GM10847 (cell line): Measurements from ENCODE around the gene MCF2L.

Experiments
- POLR2A ChIP-seq: IDR thresholded peaks from 2 replicates; pipeline ENCODE4 v1.6.1; 2011; ENCODE audit not compliant: insufficient read length; ENCODE audit errors: extremely low read depth

MCF2L gene

DNA sequence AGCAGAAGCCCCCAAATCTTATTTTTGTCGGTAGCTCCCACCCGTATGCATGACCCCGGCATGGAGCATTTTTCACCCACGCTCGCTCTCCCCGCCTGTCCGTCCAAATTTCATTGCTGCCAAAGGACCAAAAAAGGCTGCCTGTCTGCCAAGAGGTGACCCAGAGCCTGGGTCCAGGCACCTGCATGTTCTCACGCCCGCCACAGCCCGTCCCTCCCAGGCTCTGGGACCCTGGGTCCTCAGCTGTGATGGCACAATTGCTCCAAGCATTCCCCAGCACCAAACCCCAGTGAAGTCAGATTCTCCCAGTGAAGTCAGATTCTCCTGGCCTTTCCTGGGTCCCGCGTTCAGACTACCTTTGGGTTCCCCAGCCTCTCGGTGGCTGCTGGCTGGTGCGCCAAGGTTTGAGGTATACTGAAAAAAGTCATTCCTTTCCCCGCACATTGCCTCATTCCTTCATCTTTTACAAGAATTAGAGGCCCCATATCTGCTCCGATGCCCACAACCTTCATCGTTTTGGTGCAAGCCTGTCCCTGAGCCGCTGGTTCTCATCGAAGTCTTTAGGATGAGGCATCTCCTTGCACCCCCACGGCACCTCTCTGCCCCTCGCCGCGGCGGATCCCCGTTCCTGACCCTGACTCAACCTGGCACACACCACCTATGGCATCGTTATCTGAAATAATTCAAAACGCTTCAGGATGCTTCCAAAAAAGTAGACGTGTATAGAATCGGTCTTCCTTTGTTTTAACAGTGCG lies 77.3 kb downstream of the MCF2L start:
- TF ChIP-seq POLR2A: no peak

GRCh38 chr13:113046883-113047244 lies 77.8 kb downstream of the MCF2L start:
- no peak for TF ChIP-seq POLR2A

DNA sequence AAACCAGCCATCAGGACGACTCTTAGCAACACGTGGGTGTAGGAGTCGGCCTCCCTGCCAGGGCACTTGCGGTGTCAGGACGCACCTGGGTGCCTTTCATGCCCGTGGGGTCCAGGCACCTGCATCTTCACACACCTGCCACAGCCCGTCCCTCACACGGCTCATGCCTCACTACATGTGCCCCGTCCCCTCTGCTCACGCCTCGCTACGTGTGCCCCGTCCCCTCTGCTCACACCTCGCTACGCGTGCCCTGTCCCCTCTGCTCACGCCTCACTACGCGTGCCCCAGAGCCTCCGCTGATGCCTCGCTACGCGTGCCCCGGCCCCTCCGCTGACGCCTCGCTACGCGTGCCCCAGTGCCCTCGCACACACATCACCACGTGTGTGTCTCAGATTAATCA lies 78.6 kb downstream of the MCF2L start:
- no peak for TF ChIP-seq POLR2A

DNA sequence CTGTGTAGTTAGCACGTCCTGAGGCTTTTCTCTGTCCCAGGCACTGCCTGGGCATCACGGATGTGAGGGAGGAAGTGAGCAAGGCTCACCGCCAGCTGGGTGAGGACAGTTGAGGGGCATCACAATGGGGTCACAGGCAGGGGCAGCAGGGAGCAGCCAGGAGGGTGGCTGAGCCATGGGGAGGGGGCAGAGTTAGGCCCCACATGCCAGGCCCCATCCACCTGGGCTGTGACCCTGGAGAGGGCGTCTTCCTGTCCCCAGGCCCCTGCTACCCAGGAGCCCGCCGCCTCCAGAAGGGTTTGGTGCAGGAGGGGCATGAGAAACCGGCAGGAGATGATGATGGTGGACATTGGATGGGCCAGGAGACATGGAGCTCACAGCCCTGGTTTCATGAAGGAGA lies 79.8 kb downstream of the MCF2L start:
- no peak for TF ChIP-seq POLR2A

- no peak for TF ChIP-seq POLR2A
Observed at GRCh38 chr13:113049521-113049941, 80.5 kb downstream of the MCF2L start.

DNA sequence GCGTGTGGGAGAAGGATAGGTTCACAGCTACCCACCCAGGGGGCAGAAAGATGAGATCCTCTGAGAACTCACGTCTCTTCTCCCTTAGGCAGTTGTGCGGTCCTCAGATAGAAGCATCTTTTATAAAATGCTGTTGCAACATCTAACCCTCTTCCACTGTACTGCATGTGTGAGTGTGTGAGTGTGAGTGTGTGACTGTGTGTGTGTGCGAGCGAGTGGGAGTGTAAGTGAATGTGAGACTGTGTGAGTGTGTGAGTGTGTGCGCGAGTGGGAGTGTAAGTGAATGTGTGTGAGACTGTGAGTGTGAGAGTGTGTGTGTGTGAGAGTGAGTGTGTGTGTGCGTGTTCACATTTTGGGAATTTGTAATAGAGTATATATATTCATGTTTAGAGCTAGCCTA lies 81.0 kb downstream of the MCF2L start:
- no peak for TF ChIP-seq POLR2A

- TF ChIP-seq POLR2A: no peak
Observed at GRCh38 chr13:113050734-113051431, 81.9 kb downstream of the MCF2L start.

GRCh38 chr13:113051641-113052040 lies 82.6 kb downstream of the MCF2L start:
- TF ChIP-seq POLR2A: no peak

GRCh38 chr13:113052206-113052605 lies 83.2 kb downstream of the MCF2L start:
- TF ChIP-seq POLR2A: no peak

GRCh38 chr13:113052971-113053370 lies 84.0 kb downstream of the MCF2L start:
- no peak for TF ChIP-seq POLR2A

- no peak for TF ChIP-seq POLR2A
Observed at GRCh38 chr13:113053376-113053775, 84.4 kb downstream of the MCF2L start.

GRCh38 chr13:113053801-113054604 lies 85.0 kb downstream of the MCF2L start:
- TF ChIP-seq POLR2A: no peak

DNA sequence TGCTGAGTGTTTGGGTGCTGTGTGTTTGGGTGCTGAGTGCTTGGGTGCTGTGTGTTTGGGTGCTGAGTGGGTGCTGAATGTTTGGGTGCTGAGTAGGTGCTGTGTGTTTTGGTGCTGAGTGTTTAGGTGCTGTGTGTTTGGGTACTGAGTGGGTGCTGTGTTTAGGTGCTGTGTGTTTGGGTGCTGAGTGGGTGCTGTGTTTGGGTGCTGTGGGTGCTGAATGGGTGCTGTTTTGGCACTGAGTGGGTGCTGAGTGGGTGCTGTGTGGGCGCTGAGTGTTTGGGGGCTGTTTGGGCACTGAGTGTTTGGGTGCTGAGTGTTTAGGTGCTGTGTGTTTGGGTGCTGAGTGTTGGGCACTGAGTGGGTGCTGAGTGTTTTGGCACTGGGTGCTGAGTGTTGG lies 88.1 kb downstream of the MCF2L start:
- no peak for TF ChIP-seq POLR2A

DNA sequence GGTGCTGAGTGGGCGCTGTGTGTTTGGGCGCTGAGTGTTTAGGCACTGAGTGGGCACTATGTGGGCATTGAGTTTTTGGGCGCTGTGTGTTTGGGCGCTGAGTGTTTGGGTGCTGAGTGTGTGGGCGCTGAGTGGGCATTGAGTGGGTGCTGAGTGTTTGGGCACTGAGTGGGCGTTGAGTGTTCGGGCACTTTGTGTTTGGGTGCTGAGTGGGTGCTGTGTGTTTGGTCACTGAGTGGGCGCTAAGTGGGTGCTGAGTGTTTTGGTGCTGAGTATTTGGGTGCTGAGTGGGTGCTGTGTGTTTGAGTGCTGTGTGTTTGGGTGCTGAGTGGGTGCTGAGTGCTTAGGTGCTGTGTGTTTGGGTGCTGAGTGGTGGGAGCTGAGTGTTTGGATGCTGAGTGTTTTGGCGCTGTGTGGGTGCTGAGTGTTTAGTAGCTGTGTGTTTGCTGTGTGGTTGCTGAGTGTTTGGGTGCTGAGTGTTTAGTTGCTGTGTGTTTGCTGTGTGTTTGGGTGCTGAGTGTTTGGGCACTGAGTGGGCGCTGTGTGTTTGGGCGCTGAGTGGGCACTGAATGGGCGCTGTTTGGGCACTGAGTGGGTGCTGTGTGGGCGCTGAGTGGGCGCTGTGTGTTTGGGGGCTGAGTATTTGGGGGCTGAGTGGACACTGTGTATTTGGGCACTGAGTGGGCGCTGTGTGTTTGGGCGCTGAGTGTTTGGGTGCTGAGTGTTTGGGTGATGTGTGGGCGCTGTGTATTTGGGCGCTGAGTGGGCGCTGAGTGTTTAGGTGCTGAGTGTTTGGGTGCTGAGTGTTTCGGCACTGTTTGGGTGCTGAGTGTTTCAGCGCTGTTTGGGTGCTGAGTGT lies 89.3 kb downstream of the MCF2L start:
- TF ChIP-seq POLR2A: no peak

- no peak for TF ChIP-seq POLR2A
Observed at GRCh38 chr13:113058988-113059850, 90.2 kb downstream of the MCF2L start.

DNA sequence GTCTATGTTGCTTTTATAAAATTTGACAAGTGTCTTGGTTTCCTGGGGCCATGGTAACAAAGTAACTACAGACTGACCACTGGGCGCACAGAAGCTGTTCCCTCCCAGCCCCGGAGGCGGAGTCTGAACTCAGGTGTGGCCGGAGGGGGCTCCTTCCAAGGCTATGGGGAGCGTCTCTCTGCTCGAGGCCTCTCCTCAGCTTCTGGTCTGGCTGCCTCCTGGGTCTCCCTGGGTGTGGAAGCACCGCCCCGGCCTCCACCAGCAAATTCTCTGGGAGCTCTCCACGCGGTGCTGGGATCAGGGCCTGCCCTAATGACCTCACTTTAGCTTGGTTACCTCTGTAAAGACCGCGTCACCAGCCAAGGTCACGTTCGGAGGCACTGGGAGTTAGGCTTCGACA lies 90.9 kb downstream of the MCF2L start:
- no peak for TF ChIP-seq POLR2A
